ENCODE data around the gene NT5M. TPM values are rescaled to one million over a fixed set of nuclear protein-coding genes. Genes with fewer than 3 reads are reported as not detected.
"Not testable (repeated sequence)": the region's sequence is repeated elsewhere in the genome, so short reads cannot be mapped to it uniquely, and the experiment has no call there.

The NT5M gene
- polyA plus RNA-seq, 1 experiment = 1.2 TPM

GRCh38 chr17:17295141-17295540 lies 8.0 kb upstream of the NT5M start:
- no peaks in the 10 kb centered on the region for H3K36me3 ChIP-seq (ENCODE audit: control insufficient read depth, insufficient read depth, low read length)
- H3K27me3 ChIP-seq (ENCODE audit: control insufficient read depth, insufficient read depth, low read length) = no peaks in the 10 kb centered on the region
- ChIA-PET POLR2A (no interaction called here), CTCF (no interaction called here)
- no peak overlapping the region for H3K4me3 ChIP-seq (ENCODE audit: low read depth, low read length)
- TF ChIP-seq, protein P1, sequence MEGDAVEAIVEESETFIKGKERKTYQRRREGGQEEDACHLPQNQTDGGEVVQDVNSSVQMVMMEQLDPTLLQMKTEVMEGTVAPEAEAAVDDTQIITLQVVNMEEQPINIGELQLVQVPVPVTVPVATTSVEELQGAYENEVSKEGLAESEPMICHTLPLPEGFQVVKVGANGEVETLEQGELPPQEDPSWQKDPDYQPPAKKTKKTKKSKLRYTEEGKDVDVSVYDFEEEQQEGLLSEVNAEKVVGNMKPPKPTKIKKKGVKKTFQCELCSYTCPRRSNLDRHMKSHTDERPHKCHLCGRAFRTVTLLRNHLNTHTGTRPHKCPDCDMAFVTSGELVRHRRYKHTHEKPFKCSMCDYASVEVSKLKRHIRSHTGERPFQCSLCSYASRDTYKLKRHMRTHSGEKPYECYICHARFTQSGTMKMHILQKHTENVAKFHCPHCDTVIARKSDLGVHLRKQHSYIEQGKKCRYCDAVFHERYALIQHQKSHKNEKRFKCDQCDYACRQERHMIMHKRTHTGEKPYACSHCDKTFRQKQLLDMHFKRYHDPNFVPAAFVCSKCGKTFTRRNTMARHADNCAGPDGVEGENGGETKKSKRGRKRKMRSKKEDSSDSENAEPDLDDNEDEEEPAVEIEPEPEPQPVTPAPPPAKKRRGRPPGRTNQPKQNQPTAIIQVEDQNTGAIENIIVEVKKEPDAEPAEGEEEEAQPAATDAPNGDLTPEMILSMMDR (IDR thresholded peaks at IDR 0.05; ENCODE audit: insufficient read depth, low read depth, low read length) = no peak
- no peak for DNase-seq (ENCODE audit: low read depth)

GRCh38 chr17:17297217-17297616 lies 6.0 kb upstream of the NT5M start:
- TF ChIP-seq, protein P1 (IDR thresholded peaks at IDR 0.05; ENCODE audit: insufficient read depth, low read depth, low read length) = no peak
- POLR2A ChIA-PET = no interaction called here
- CTCF ChIA-PET = interaction anchor here (1.2 kb wide), 1 partner anchor 318 kb away, joined by 3 read pairs; no protein-coding TSS in a partner anchor
- no peaks in the 10 kb centered on the region for H3K36me3 ChIP-seq (ENCODE audit: control insufficient read depth, insufficient read depth, low read length)
- DNase-seq (ENCODE audit: low read depth) = no peak
- H3K27me3 ChIP-seq (ENCODE audit: control insufficient read depth, insufficient read depth, low read length) = no peaks in the 10 kb centered on the region
- no peak overlapping the region for H3K4me3 ChIP-seq (ENCODE audit: low read depth, low read length)

GRCh38 chr17:17298108-17298507 lies 5.1 kb upstream of the NT5M start:
- no peaks in the 10 kb centered on the region for H3K27me3 ChIP-seq (ENCODE audit: control insufficient read depth, insufficient read depth, low read length)
- POLR2A ChIA-PET = no interaction called here
- CTCF ChIA-PET = interaction anchor here (1.2 kb wide), 1 partner anchor 317 kb away, joined by 3 read pairs; no protein-coding TSS in a partner anchor
- TF ChIP-seq, protein P1 (IDR thresholded peaks at IDR 0.05; ENCODE audit: insufficient read depth, low read depth, low read length) = no peak
- H3K36me3 ChIP-seq (ENCODE audit: control insufficient read depth, insufficient read depth, low read length) = no peaks in the 10 kb centered on the region
- DNase-seq (ENCODE audit: low read depth) = no peak
- no peak overlapping the region for H3K4me3 ChIP-seq (ENCODE audit: low read depth, low read length)

DNA sequence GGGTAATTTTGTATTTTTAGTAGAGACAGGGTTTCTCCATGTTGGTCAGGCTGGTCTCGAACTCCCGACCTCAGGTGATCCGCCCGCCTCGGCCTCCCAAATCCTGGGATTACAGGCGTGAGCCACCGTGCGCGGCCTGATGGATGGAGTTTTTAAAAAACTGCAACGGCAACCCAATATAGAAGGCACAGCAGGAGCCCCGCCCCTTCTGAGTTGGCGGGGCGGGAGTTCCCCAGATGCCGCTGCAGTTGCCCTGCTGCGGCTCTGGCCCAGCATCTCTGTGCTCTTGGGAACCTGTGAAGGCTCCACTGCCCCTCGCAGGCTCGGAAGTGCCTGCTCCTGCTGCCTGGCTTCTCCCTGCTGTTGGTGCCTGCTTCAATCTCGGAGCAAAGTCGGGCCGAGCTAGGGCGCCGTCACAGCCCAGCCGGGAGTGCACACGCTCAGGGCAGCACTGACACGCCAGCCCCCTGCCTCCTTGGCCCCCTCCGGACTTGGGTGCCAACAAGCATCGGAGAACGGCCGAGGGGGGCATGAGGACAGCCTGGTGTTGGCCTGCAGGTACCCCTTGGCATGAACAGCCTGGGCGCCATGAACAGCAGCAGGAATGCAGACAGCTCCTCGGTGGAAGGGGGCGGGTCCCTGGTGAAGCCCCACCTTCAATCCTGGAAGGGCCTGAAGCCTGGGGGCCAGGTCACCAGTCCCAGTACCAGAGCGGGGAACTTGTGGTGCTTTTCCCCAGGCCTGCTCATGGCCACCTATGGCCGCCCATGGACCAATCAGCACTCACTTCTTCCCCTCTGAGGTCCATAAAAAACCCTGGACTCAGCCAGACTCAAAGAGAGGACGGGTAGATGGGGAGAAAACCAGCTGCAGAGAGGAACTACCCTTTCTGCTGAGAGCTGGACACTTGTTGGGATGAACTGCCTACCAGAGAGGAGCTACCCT lies 2.3 kb upstream of the NT5M start:
- Histone ChIP-seq H3K27me3 (ENCODE audit: control insufficient read depth, insufficient read depth, low read length) (no peaks in the 10 kb centered on the region), H3K36me3 (ENCODE audit: control insufficient read depth, insufficient read depth, low read length) (no peaks in the 10 kb centered on the region), H3K4me3 (ENCODE audit: low read depth, low read length) (peak overlapping the region; percentile 3; the same call in 1 of the 2 replicates)
- TF ChIP-seq, protein P1 (IDR thresholded peaks at IDR 0.05; ENCODE audit: insufficient read depth, low read depth, low read length) = no peak
- ChIA-PET POLR2A (no interaction called here), CTCF (interaction anchor here (1.1 kb wide), 1 partner anchor 168 kb away, joined by 3 read pairs; no protein-coding TSS in a partner anchor)
- no peak for DNase-seq (ENCODE audit: low read depth)

- CTCF ChIA-PET = interaction anchor here (1.1 kb wide), 1 partner anchor 167 kb away, joined by 3 read pairs; no protein-coding TSS in a partner anchor
- POLR2A ChIA-PET = not testable (repeated sequence)
Observed at GRCh38 chr17:17301659-17302058, 1.5 kb upstream of the NT5M start.

More at GRCh38 chr17:17301659-17302058, 1.5 kb upstream of the NT5M start:
- not testable (repeated sequence) for H3K27me3 ChIP-seq (ENCODE audit: control insufficient read depth, insufficient read depth, low read length); H3K4me3 ChIP-seq (ENCODE audit: low read depth, low read length); H3K36me3 ChIP-seq (ENCODE audit: control insufficient read depth, insufficient read depth, low read length); DNase-seq (ENCODE audit: low read depth)

Data from BJ (cell line).